GM19240 (cell line): ENCODE measurements around the gene NKAPL.
A peak's percentile ranks its signal among the peaks of the same experiment; 100 is the strongest.
"Not testable (repeated sequence)": the region's sequence is repeated elsewhere in the genome, so short reads cannot be mapped to it uniquely, and the experiment has no call there.

Experiments used
- DNase-seq: peaks from one replicate; pipeline ENCODE4 v3.0.0; 2011; ENCODE audit warnings: low spot score; ENCODE audit not compliant: insufficient read length

The NKAPL gene

DNA sequence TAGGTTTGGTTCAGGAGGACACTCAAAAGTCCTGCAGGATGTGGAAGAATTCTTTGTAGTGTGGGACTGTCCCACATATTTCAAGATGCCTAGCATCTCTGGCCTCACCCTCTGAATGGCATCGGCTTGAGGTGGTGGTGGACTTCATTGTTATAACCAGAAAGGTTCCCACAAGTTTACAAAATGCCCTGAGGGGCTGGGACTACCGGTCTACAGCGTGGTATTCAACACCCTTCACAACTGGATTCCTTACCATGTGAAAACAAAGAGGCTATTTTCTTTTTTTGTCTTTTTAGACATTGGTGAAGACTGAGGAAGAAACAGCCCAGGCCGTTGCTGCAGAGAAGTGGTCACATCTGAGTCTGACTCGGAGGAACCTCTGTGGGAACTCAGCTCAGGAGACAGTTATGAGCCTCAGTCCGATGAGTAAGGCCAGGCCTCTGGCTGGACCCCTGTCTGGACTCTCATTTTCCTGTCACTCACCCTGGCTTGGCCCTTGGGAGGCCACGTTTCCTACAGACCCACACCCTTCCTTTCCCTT is 37.5 kb downstream of the NKAPL start:
- no peak for DNase-seq

DNA sequence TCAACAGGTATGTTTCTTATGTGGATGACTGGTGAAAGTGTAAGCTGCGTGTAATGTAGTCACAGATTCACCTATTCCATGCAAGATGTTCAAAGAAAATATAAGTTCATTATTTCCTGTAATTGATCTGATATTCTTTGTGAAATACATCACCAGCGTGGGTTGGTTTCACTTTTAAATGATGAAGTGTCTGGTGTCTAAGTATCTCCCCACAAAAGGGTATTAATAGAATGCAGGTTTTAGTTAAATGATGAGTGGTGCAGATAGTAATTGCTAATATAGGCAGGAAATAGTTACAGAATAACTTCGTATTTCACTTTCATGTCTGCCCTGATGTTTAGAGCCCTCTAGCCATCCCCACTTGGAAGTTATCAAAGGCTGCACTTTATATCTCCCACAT is 44.5 kb downstream of the NKAPL start:
- peak; percentile 13 for DNase-seq

GRCh38 chr6:28306363-28306762 is 47.3 kb downstream of the NKAPL start:
- DNase-seq, result not testable (repeated sequence)
